Measurements from ENCODE around the gene KRTAP1-1.

The KRTAP1-1 gene

GRCh38 chr17:40995116-40995515, 46.1 kb downstream of the KRTAP1-1 start:
- no peak for DNase-seq (ENCODE audit: low read depth in 1 of 2, low spot score in 1 of 2)
- TF ChIP-seq JUND (IDR thresholded peaks at IDR 0.05; ENCODE audit: low read depth), result no peak
- in situ Hi-C loops (cut with HindIII; ENCODE audit: low pct_unique_long_range_greater_than_20kb, low sequenced_read_pairs), result no loop called here

GRCh38 chr17:40993839-40994238, 47.4 kb downstream of the KRTAP1-1 start, which contains the start of gene KRTAP3-3:
TSS of gene KRTAP3-3 (minus strand) at chr17:40994164. CDS start at chr17:40994097, 67 bp downstream.
- in situ Hi-C loops (cut with HindIII; ENCODE audit: low pct_unique_long_range_greater_than_20kb, low sequenced_read_pairs), result no loop called here
- TF ChIP-seq JUND (IDR thresholded peaks at IDR 0.05; ENCODE audit: low read depth), result no peak
- no peak for DNase-seq (ENCODE audit: low read depth in 1 of 2, low spot score in 1 of 2)

GRCh38 chr17:40993084-40993483, 48.2 kb downstream of the KRTAP1-1 start:
- in situ Hi-C loops (cut with HindIII; ENCODE audit: low pct_unique_long_range_greater_than_20kb, low sequenced_read_pairs), result no loop called here
- DNase-seq (ENCODE audit: low read depth in 1 of 2, low spot score in 1 of 2), result no peak

GRCh38 chr17:40992666-40993065, 48.6 kb downstream of the KRTAP1-1 start:
- TF ChIP-seq JUND (IDR thresholded peaks at IDR 0.05; ENCODE audit: low read depth), result no peak
- in situ Hi-C loops (cut with HindIII; ENCODE audit: low pct_unique_long_range_greater_than_20kb, low sequenced_read_pairs), result no loop called here
- DNase-seq (ENCODE audit: low read depth in 1 of 2, low spot score in 1 of 2), result no peak

More at GRCh38 chr17:40993084-40993483, 48.2 kb downstream of the KRTAP1-1 start:
- TF ChIP-seq JUND (IDR thresholded peaks at IDR 0.05; ENCODE audit: low read depth), result no peak
